ENCODE data around the gene ASB6. TPM values are rescaled to one million over a fixed set of nuclear protein-coding genes. Genes with fewer than 3 reads are reported as not detected.
A peak's percentile ranks its signal among the peaks of the same experiment; 100 is the strongest.

Gene ASB6
- total RNA-seq, 1 experiment from 2014 or later = 21.0 TPM

GRCh38 chr9:129617167-129617566 lies 24.8 kb downstream of the ASB6 start:
- Histone ChIP-seq H3K9ac (ENCODE audit: extremely low read depth, insufficient read length, low read length) (no peak overlapping the region), H3K56ac (ENCODE audit: insufficient read length, low read depth, low read length) (no peak overlapping the region), H2BK15ac (ENCODE audit: low read depth, low read length) (no peak overlapping the region), H3K18ac (ENCODE audit: insufficient read length, low read depth, low read length) (no peak overlapping the region), H2BK5ac (ENCODE audit: insufficient read length, low read length) (no peak overlapping the region), H3K4me1 (ENCODE audit: insufficient read depth, low read length) (no peaks in the 10 kb centered on the region), H2AK5ac (ENCODE audit: insufficient read length, low read length) (no peak overlapping the region), H3K4ac (ENCODE audit: low read depth, low read length) (no peak overlapping the region), H4K8ac (replicated peaks; ENCODE audit: insufficient read length, low read depth, low read length) (no peak overlapping the region), H3K27me3 (ENCODE audit: insufficient read depth, low read length) (peaks cover 22% of the 10 kb centered on the region), H4K20me1 (ENCODE audit: control insufficient read depth, insufficient read depth, insufficient read length) (no peaks in the 10 kb centered on the region), H3K27ac (ENCODE audit: insufficient read length, low read depth, low read length) (no peak overlapping the region), H3K23me2 (ENCODE audit: insufficient read length, low read depth, low read length, poor library complexity, severe bottlenecking) (peaks cover 7% of the 10 kb centered on the region), H3T11ph (ENCODE audit: low read length) (no peak overlapping the region), H3K23ac (ENCODE audit: insufficient read length, low read depth, low read length) (no peak overlapping the region), H4K5ac (ENCODE audit: insufficient read length, low read depth, low read length) (no peak overlapping the region), H4K91ac (ENCODE audit: insufficient read length, low read depth, low read length) (no peak overlapping the region), H3K79me2 (ENCODE audit: insufficient read depth, low read length) (no peaks in the 10 kb centered on the region), H3K79me1 (ENCODE audit: insufficient read depth, low read depth, low read length, poor library complexity, severe bottlenecking) (no peaks in the 10 kb centered on the region), H2BK120ac (ENCODE audit: low read depth, low read length, poor library complexity, severe bottlenecking) (no peak overlapping the region), H2BK12ac (ENCODE audit: insufficient read length, low read depth, low read length) (no peak overlapping the region), H3K9me3 (ENCODE audit: control insufficient read depth, low read depth, low read length) (no peaks in the 10 kb centered on the region), H2BK20ac (ENCODE audit: low read depth, low read length, poor library complexity, severe bottlenecking) (no peak overlapping the region), H2AFZ (ENCODE audit: low read length) (no peak overlapping the region), H3K4me2 (ENCODE audit: insufficient read depth, insufficient read length, low read length) (no peak overlapping the region), H3K14ac (ENCODE audit: insufficient read depth, low read length) (no peak overlapping the region)
- Mint-ChIP-seq H3K36me3 (ENCODE audit: insufficient read depth in 1 of 3, low read depth in 3 of 3) (no peaks in the 10 kb centered on the region; a peak in 2 of 7 replicates), H3K4me1 (peaks cover 11% of the 10 kb centered on the region in 2 experiments), H3K9me3 (peaks cover 0 to 7% of the 10 kb centered on the region in 2 experiments; a peak in 3 of 5 replicates), H3K27me3 (ENCODE audit: low read depth) (peaks cover 75% of the 10 kb centered on the region), H3K4me3 (no peak overlapping the region), H3K27ac (no peak overlapping the region)
- no CpG with 5 or more reads among the region's 1 CpG for WGBS (ENCODE audit: extremely low coverage, insufficient read length, low lambda C conversion rate)
- peak; percentile 72 for DNase-seq
- TF ChIP-seq CTCF (conservative IDR thresholded peaks at IDR 0.05) = peak; percentile 75

All from H9 (cell line).